Fibroblast of skin of back (primary cell): Measurements from ENCODE around the gene USP27X.
A peak's percentile ranks its signal among the peaks of the same experiment; 100 is the strongest.

ENCODE experiments used
- DNase-seq: peaks from one replicate; pipeline ENCODE4 v3.0.0-alpha.2; 2013

The USP27X gene

GRCh38 chrX:49884290-49884862 lies 5.1 kb downstream of the USP27X start:
- peak; percentile 45 for DNase-seq

GRCh38 chrX:49892542-49892941 lies 13.3 kb downstream of the USP27X start:
- DNase-seq: no peak

GRCh38 chrX:49896951-49897350 lies 17.7 kb downstream of the USP27X start:
- DNase-seq: no peak

- no peak for DNase-seq
These were observed 21.8 kb downstream of the USP27X start for GRCh38 chrX:49901048-49901447.

GRCh38 chrX:49910344-49910743 lies 31.1 kb downstream of the USP27X start:
- no peak for DNase-seq

GRCh38 chrX:49912086-49912485 lies 32.8 kb downstream of the USP27X start:
- no peak for DNase-seq

GRCh38 chrX:49912861-49913260 lies 33.6 kb downstream of the USP27X start:
- DNase-seq: no peak

- DNase-seq: peak; percentile 47
These were observed 36.3 kb downstream of the USP27X start for GRCh38 chrX:49915361-49916222.

- peak; percentile 28 for DNase-seq
These were observed 40.3 kb downstream of the USP27X start for GRCh38 chrX:49919617-49920016.

GRCh38 chrX:49921109-49921508 lies 41.8 kb downstream of the USP27X start:
- DNase-seq: no peak

GRCh38 chrX:49922291-49923241 lies 43.3 kb downstream of the USP27X start, which contains the start of gene CLCN5:
Gene CLCN5, plus strand, starts transcription at chrX:49922596. Its CDS starts 2,703 bp downstream, at chrX:49925299.
- peak; percentile 93 for DNase-seq

- no peak for DNase-seq
These were observed 45.9 kb downstream of the USP27X start for GRCh38 chrX:49925176-49925575.

- DNase-seq: no peak
These were observed 50.8 kb downstream of the USP27X start for GRCh38 chrX:49930039-49930438.
